Glutamatergic neuron (in vitro differentiated cells): ENCODE results near the gene SOX18. TPM values are rescaled to one million over a fixed set of nuclear protein-coding genes. Genes with fewer than 3 reads are reported as not detected.
A peak's percentile ranks its signal among the peaks of the same experiment; 100 is the strongest.

Experiments used
- DNase-seq: peaks from one replicate; pipeline ENCODE4 v3.0.0; 2022
- H3K27ac Mint-ChIP-seq: one replicate; pipeline ENCODE4 v1.8.0; 2020; ENCODE audit warnings: mild to moderate bottlenecking, mixed read lengths, inconsistent platforms; ENCODE audit not compliant: unreplicated experiment
- H3K27me3 Mint-ChIP-seq: one replicate; pipeline ENCODE4 v1.8.0; 2020; ENCODE audit warnings: mild to moderate bottlenecking, moderate library complexity, mixed read lengths, inconsistent platforms; ENCODE audit not compliant: unreplicated experiment
- H3K36me3 Mint-ChIP-seq: one replicate; pipeline ENCODE4 v1.8.0; 2020; ENCODE audit warnings: mild to moderate bottlenecking, mixed read lengths, inconsistent platforms; ENCODE audit not compliant: unreplicated experiment
- H3K4me1 Mint-ChIP-seq: one replicate; pipeline ENCODE4 v1.8.0; 2020; ENCODE audit warnings: mild to moderate bottlenecking, low read depth, mixed read lengths, inconsistent platforms; ENCODE audit not compliant: unreplicated experiment
- H3K4me3 Mint-ChIP-seq: one replicate; pipeline ENCODE4 v1.8.0; 2020; ENCODE audit warnings: mild to moderate bottlenecking, mixed read lengths, inconsistent platforms; ENCODE audit not compliant: unreplicated experiment
- H3K9me3 Mint-ChIP-seq: one replicate; pipeline ENCODE4 v1.8.0; 2020; ENCODE audit warnings: mild to moderate bottlenecking, moderate library complexity, mixed read lengths, inconsistent platforms; ENCODE audit not compliant: unreplicated experiment
- total RNA-seq: library from RNA; stranded (reverse); fragmentation: NEBNext Ultra II Directional; extraction: Animal tissue kit (Norgen Biotek cat#: 25700); gene quantifications from one replicate; pipeline ENCODE4 v1.2.1, GENCODE V29; 2021; ENCODE audit not compliant: unreplicated experiment
- TF ChIP-seq, protein P1 (sequence below): fragments of 200-600 bp; sonication (generic); IDR thresholded peaks from one replicate; pipeline ENCODE4 v1.5.0; 2021; ENCODE audit not compliant: partially characterized antibody, unreplicated experiment

SOX18 gene
- total RNA-seq, 1 donor from 2014 or later: 0.66 TPM

- H3K4me3 Mint-ChIP-seq: peak within 1 kb of the TSS; percentile 78
- DNase-seq: no peak
These were observed 30.8 kb upstream of the SOX18 start, which contains the start of gene OPRL1 for GRCh38 chr20:64080013-64080812. Gene OPRL1, plus strand, starts transcription at chr20:64080082. Its CDS starts 12,639 bp downstream, at chr20:64092721.

DNA sequence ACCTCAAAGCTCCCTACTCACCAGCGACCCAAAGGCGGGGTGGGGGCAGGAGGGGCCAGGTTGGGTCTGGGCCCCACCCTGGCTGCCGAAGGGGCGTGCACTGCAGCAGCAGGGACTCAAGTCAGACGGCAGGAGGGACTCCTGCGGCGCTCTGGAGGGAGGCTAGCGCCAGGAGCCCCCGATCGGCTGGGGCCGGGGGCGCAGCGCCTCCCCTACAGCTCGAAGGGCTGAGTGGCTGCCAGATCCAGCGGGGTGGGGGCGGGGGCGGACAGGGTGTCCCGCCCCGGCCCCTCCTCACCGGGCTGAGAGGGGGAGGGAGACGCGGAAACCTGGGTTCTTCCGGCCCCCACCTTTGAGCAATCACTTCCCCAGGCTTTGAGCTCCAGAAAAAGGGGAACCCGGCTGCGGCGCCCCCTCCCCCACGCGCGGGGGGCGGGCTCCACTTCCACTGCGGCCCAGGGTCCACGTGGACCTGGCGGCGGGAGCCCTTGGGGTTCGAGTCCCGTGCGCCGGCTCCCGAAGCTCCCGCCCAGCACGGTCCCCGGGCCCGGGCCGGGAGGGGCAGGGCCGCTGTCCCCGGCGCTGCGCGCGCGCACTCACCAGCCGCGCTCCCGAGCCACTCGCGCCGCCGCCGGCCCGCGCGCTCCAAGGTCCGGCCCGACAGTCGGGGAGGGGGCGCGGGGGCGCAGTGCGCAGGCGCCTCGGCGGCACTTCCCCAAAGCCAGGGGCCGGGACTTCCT is 30.0 kb upstream of the SOX18 start, which contains the start of gene RGS19:
RGS19 (minus strand) TSS at position 246 of the 740 bp plus-strand sequence. CDS start 2,632 bp downstream, outside the sequence.
- Mint-ChIP-seq H3K27me3 (peaks cover 20% of the 10 kb centered on the region), H3K36me3 (no peaks in the 10 kb centered on the region), H3K4me1 (peaks cover 9% of the 10 kb centered on the region), H3K27ac (no peak within 1 kb of the TSS), H3K9me3 (peaks cover 9% of the 10 kb centered on the region), H3K4me3 (peak within 1 kb of the TSS; percentile 78)
- TF ChIP-seq, protein P1, sequence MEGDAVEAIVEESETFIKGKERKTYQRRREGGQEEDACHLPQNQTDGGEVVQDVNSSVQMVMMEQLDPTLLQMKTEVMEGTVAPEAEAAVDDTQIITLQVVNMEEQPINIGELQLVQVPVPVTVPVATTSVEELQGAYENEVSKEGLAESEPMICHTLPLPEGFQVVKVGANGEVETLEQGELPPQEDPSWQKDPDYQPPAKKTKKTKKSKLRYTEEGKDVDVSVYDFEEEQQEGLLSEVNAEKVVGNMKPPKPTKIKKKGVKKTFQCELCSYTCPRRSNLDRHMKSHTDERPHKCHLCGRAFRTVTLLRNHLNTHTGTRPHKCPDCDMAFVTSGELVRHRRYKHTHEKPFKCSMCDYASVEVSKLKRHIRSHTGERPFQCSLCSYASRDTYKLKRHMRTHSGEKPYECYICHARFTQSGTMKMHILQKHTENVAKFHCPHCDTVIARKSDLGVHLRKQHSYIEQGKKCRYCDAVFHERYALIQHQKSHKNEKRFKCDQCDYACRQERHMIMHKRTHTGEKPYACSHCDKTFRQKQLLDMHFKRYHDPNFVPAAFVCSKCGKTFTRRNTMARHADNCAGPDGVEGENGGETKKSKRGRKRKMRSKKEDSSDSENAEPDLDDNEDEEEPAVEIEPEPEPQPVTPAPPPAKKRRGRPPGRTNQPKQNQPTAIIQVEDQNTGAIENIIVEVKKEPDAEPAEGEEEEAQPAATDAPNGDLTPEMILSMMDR: no peak
- peak; percentile 55 for DNase-seq

More at GRCh38 chr20:64080013-64080812, 30.8 kb upstream of the SOX18 start, which contains the start of gene OPRL1:
- peaks cover 21% of the 10 kb centered on the region for H3K27me3 Mint-ChIP-seq
- TF ChIP-seq, protein P1: no peak
- no peaks in the 10 kb centered on the region for H3K36me3 Mint-ChIP-seq
- peak within 1 kb of the TSS; percentile 38 for H3K27ac Mint-ChIP-seq
- H3K4me1 Mint-ChIP-seq: peaks cover 9% of the 10 kb centered on the region
- H3K9me3 Mint-ChIP-seq: peaks cover 9% of the 10 kb centered on the region

DNA sequence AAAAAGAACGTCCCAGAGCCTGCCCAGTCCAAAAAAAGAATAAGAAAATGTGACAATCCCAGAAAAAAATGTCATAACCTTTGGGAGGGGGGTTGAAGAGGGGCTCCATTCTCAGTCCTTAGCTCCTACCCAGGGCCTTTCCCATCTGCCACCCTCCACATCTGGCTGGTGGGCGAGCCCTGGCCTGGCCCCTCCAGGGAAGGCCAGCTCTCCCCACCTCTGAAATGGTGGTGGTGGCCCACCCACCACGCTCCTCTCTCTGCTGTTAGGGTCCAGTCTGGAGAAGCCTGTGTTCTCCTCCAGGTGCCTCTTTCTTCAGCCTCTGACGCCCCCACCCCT is 29.5 kb upstream of the SOX18 start:
- Mint-ChIP-seq H3K27me3 (peaks cover 17% of the 10 kb centered on the region), H3K9me3 (peaks cover 6% of the 10 kb centered on the region), H3K36me3 (no peaks in the 10 kb centered on the region), H3K4me1 (peaks cover 6% of the 10 kb centered on the region), H3K4me3 (no peak overlapping the region), H3K27ac (no peak overlapping the region)
- DNase-seq: no peak
- TF ChIP-seq, protein P1: no peak

DNA sequence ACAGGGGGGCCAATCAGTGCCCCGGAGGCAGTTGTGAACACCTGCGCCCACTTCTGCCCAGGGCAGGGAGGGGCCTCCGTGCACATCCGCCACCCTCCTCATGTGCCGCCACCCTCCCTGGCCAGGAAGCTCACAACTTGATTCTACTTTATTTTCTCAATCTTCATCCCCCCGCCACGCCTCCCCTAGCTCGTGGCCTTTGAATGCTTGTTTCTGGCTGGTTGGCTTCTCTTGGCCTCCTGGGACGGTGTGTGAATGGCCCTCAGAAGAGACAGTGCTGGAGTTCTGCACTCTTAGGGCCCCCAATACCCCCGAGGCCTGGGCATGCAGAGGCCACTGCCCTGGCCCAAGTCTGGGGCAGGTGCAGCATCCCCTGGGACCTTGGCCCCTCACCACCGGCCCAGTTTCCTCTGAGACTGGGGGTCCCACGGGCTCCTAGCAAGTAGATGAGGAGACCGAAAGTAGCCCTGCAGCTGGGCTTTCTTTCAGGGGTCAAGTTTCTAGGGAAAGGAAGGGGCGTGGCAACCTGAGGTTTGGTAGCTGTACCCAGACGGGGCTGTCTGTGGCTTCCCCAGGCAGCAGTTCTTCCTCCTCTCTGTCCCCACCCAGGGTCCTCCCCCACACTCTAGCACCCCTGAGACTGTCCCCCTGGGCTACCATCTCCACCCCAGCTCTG is 28.6 kb upstream of the SOX18 start:
- TF ChIP-seq, protein P1: no peak
- DNase-seq: no peak
- Mint-ChIP-seq H3K4me3 (no peak overlapping the region), H3K36me3 (no peaks in the 10 kb centered on the region), H3K4me1 (peaks cover 6% of the 10 kb centered on the region), H3K9me3 (peaks cover 6% of the 10 kb centered on the region), H3K27ac (no peak overlapping the region), H3K27me3 (peaks cover 17% of the 10 kb centered on the region)
